Measurements from ENCODE around the gene TBC1D10A.

DNA sequence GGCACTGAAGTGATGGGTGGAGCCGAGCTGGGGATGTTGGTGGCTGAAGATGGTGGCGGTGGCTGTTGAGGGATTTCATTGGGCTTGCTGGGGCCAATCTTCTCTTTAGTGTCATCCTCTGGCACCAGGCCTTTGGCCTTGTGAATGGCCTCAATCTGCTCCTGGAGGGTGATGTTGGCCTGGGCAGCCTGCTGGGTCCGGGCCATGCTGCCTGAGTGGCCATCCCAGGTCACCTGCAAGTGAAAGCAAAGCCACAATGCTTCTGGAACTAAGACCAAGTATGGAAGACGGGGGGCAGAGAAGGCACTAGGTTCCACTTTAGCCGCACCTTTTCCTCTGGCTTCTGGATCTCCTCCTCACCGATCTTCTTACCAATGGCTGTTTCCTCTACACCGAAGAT, 12.1 kb upstream of the TBC1D10A start:
- TF ChIP-seq POLR2A (IDR thresholded peaks at IDR 0.05) = no peak
- TF ChIP-seq, protein P1, sequence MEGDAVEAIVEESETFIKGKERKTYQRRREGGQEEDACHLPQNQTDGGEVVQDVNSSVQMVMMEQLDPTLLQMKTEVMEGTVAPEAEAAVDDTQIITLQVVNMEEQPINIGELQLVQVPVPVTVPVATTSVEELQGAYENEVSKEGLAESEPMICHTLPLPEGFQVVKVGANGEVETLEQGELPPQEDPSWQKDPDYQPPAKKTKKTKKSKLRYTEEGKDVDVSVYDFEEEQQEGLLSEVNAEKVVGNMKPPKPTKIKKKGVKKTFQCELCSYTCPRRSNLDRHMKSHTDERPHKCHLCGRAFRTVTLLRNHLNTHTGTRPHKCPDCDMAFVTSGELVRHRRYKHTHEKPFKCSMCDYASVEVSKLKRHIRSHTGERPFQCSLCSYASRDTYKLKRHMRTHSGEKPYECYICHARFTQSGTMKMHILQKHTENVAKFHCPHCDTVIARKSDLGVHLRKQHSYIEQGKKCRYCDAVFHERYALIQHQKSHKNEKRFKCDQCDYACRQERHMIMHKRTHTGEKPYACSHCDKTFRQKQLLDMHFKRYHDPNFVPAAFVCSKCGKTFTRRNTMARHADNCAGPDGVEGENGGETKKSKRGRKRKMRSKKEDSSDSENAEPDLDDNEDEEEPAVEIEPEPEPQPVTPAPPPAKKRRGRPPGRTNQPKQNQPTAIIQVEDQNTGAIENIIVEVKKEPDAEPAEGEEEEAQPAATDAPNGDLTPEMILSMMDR (IDR thresholded peaks at IDR 0.05) = no peak
